K562 (cell line): ENCODE measurements around the gene SDK1. TPM values are rescaled to one million over a fixed set of nuclear protein-coding genes. Genes with fewer than 3 reads are reported as not detected.

ENCODE experiments used
- ATAC-seq: fragments of 200-7000 bp; cut with Tn5 transposase; 3 replicates; pipeline ENCODE4 v1.9.1; 2020; ENCODE audit warnings: moderate library complexity
- BruUV-seq: library from RNA; stranded (reverse); fragments of 400-500 nt; replicated peaks from 2 replicates; lab custom pipeline; 2021; lab: Mats Ljungman, UMichigan
- CTCF ChIA-PET: fragments of 300-600 bp; formaldehyde crosslinking; extraction: SDS; loops from one replicate; lab custom pipeline; 2021; ENCODE audit warnings: low intra/inter-chr PET ratio; lab: Yijun Ruan, JAX
- POLR2A ChIA-PET: fragments of 300-600, 350-650 bp; sonication (Branson Sonifier 250); formaldehyde crosslinking; extraction: SDS; loops from one replicate; lab custom pipeline; 2021; ENCODE audit warnings: antibody characterized with exemption, inconsistent platforms; lab: Yijun Ruan, JAX
- DNase-seq, 4 experiments: peaks; one replicate each; pipeline versions ENCODE4 v3.0.0 to v3.0.0-alpha.2; 2011 to 2018; ENCODE audit warnings: low spot score in 3 of 4, mixed read lengths in 3 of 4; ENCODE audit errors: extremely low read depth in 1 of 4
- FAIRE-seq: peaks from 2 replicates; lab custom pipeline; 2011; peaks lifted over from hg19 to GRCh38; lab: Jason Lieb, UNC
- H2AFZ ChIP-seq: 2 replicates; pipeline ENCODE4 v1.6.0; 2011; ENCODE audit warnings: low read depth, low read length, control low read depth, inconsistent platforms
- H3K27ac ChIP-seq: fragments of 200-600 bp; 3 replicates; pipeline ENCODE4 v1.8.0; 2011; ENCODE audit warnings: low read depth, mild to moderate bottlenecking, control low read depth, inconsistent platforms, low read length, moderate library complexity, mixed read lengths; ENCODE audit errors: extremely low read depth
- H3K27me3 ChIP-seq, 2 experiments: fragments of 300-600 bp in 1 of 2; 2 replicates in 1 of 2; 3 replicates in 1 of 2; pipeline versions ENCODE4 v1.6.0 to v1.8.0; 2011; ENCODE audit warnings: inconsistent platforms in 2 of 2, low read length in 2 of 2, mild to moderate bottlenecking in 1 of 2, mixed read lengths in 1 of 2, moderate library complexity in 1 of 2; ENCODE audit not compliant: control insufficient read depth in 2 of 2, insufficient read depth in 2 of 2
- H3K36me3 ChIP-seq: fragments of 300-600 bp; 3 replicates; pipeline ENCODE4 v1.8.0; 2011; ENCODE audit warnings: mild to moderate bottlenecking, low read length, inconsistent platforms; ENCODE audit not compliant: control insufficient read depth, insufficient read depth
- H3K4me1 ChIP-seq, 2 experiments: fragments of 200-600 bp in 1 of 2; replicated peaks in 1 of 2; 2 replicates in 1 of 2; 3 replicates in 1 of 2; pipeline versions ENCODE4 v1.5.1 to v1.8.0; 2011; ENCODE audit warnings: inconsistent platforms in 2 of 2, low read length in 2 of 2, mild to moderate bottlenecking in 1 of 2, mixed read lengths in 1 of 2, moderate library complexity in 1 of 2; ENCODE audit not compliant: control insufficient read depth in 2 of 2, insufficient read depth in 2 of 2
- H3K4me2 ChIP-seq: 2 replicates; pipeline ENCODE4 v1.6.1; 2011; ENCODE audit warnings: low read length, control low read depth, inconsistent platforms, mixed read lengths; ENCODE audit not compliant: insufficient read depth
- H3K4me3 ChIP-seq: fragments of 200-600 bp; sonication (generic), shearing (Covaris generic); 2 replicates; pipeline ENCODE4 v1.5.1; 2016; ENCODE audit warnings: control low read depth, inconsistent platforms
- H3K79me2 ChIP-seq: fragments of 200-600 bp; 3 replicates; pipeline ENCODE4 v1.8.0; 2011; ENCODE audit warnings: low read length, inconsistent platforms; ENCODE audit not compliant: control insufficient read depth, insufficient read depth
- H3K9ac ChIP-seq, 2 experiments: 2 replicates each; pipeline versions ENCODE4 v1.6.0 to v1.6.1; 2011; ENCODE audit warnings: low read depth in 2 of 2, low read length in 2 of 2, control low read depth in 1 of 2, inconsistent platforms in 1 of 2, mild to moderate bottlenecking in 1 of 2, mixed read lengths in 1 of 2; ENCODE audit not compliant: insufficient read depth in 1 of 2
- H3K9me1 ChIP-seq: one replicate; pipeline ENCODE4 v1.6.0; 2011; ENCODE audit warnings: inconsistent platforms, mild to moderate bottlenecking, low read length, moderate library complexity; ENCODE audit not compliant: control insufficient read depth, insufficient read depth
- H3K9me3 ChIP-seq: replicated peaks from 2 replicates; pipeline ENCODE4 v1.5.1; 2011; ENCODE audit warnings: low read depth, low read length, inconsistent platforms; ENCODE audit not compliant: control insufficient read depth, insufficient read depth
- H4K20me1 ChIP-seq: replicated peaks from 2 replicates; pipeline ENCODE4 v1.6.1; 2011; ENCODE audit warnings: low read length, inconsistent platforms, mixed read lengths; ENCODE audit not compliant: control insufficient read depth, insufficient read depth
- ETS2 ChIP-seq: IDR thresholded peaks from 2 replicates; pipeline ENCODE4 v1.6.1; 2016; ENCODE audit warnings: borderline replicate concordance, missing genetic modification characterization, mild to moderate bottlenecking, moderate library complexity, missing compliant biosample characterization; ENCODE audit not compliant: poor library complexity, severe bottlenecking
- MEIS2 ChIP-seq: fragments of 450-650 bp; IDR thresholded peaks from 2 replicates; pipeline ENCODE4 v1.6.1; 2014; ENCODE audit warnings: mild to moderate bottlenecking; ENCODE audit not compliant: partially characterized antibody
- PHF21A ChIP-seq: fragments of 450-650 bp; IDR thresholded peaks from 2 replicates; pipeline ENCODE4 v1.6.1; 2017; ENCODE audit warnings: low read depth, borderline replicate concordance
- PTRF ChIP-seq: fragments of 450-650 bp; IDR thresholded peaks from 2 replicates; pipeline ENCODE4 v1.6.1; 2016; ENCODE audit warnings: mild to moderate bottlenecking, missing genetic modification characterization, missing compliant biosample characterization
- SIN3B ChIP-seq: fragments of 450-650 bp; IDR thresholded peaks from 2 replicates; pipeline ENCODE4 v1.6.1; 2017; ENCODE audit warnings: low read depth, mild to moderate bottlenecking, moderate library complexity
- SLC30A9 ChIP-seq: fragments of 250-450 bp; sonication (Bioruptor Pico); IDR thresholded peaks from 2 replicates; pipeline ENCODE4 v1.8.0; 2022; ENCODE audit warnings: mild to moderate bottlenecking, moderate library complexity
- ZNF197 ChIP-seq: fragments of 200-800 bp; sonication (Bioruptor generic); IDR thresholded peaks from 2 replicates; pipeline ENCODE4 v1.6.1; 2016; ENCODE audit warnings: low read depth, missing genetic modification characterization, missing compliant biosample characterization
- ZNF324 ChIP-seq: fragments of 250-450 bp; sonication (Bioruptor Pico); IDR thresholded peaks from 2 replicates; pipeline ENCODE4 v1.4.0; 2020; ENCODE audit warnings: mild to moderate bottlenecking
- ZNF384 ChIP-seq: IDR thresholded peaks from 2 replicates; pipeline ENCODE4 v1.6.1; 2012; ENCODE audit warnings: low read depth, low read length, improper control_type of control experiment
- ZNF41 ChIP-seq: fragments of 250-450 bp; sonication (Bioruptor Pico); conservative IDR thresholded peaks from 2 replicates; pipeline ENCODE4 v1.4.0; 2020; ENCODE audit warnings: mild to moderate bottlenecking
- ZNF57 ChIP-seq: fragments of 450-650 bp; formaldehyde crosslinking; IDR thresholded peaks from 2 replicates; pipeline ENCODE4 v1.4.0; 2020; ENCODE audit warnings: mild to moderate bottlenecking, moderate library complexity
- WGBS: fragments of 100-300 bp; shearing (Covaris generic); methylation state at CpG from one replicate; pipeline ENCODE4 v1.1.6; 2016; ENCODE audit warnings: low coverage, mixed read lengths; ENCODE audit not compliant: insufficient coverage; ENCODE audit errors: missing lambda C conversion rate; 5-methylcytosine and 5-hydroxymethylcytosine counted together
- in situ Hi-C: fragments of 300-500 bp; cut with MboI; formaldehyde crosslinking; loops from 4 replicates; pipeline ENCODE4 v1.15.0; 2018; ENCODE audit warnings: inconsistent platforms, mixed read lengths
- intact Hi-C: fragments of 100-400 bp; cut with micrococcal nuclease; formaldehyde crosslinking; loops from 2 replicates; pipeline ENCODE4 v1.14.2; 2022
- polyA plus RNA-seq, 8 experiments: library from polyadenylated mRNA; depleted of rRNA in 4 of 8; stranded (reverse) in 5 of 8; unstranded in 3 of 8; fragments of >200 nt; fragmentation: Nextera tagmentation in 2 of 8; fragmentation: Illumina TruSeq in 1 of 8; extraction: Ambion mirVana in 2 of 8; extraction: Trizol in 1 of 8; gene quantifications; 2 replicates each; pipeline versions ENCODE4 v1.2.1 to v1.2.3, GENCODE V29; 2011 to 2014; ENCODE audit warnings: inconsistent platforms in 1 of 8, missing spikeins in 1 of 8
- total RNA-seq, 7 experiments: library from RNA; depleted of rRNA in 6 of 7; stranded (reverse); fragments of >200 nt in 6 of 7; fragmentation: Illumina TruSeq in 2 of 7; extraction: Trizol in 2 of 7; gene quantifications; 2 replicates each; pipeline versions ENCODE4 v1.2.1 to v1.2.3, GENCODE V29; 2011 to 2021; ENCODE audit warnings: low replicate concordance in 1 of 7

SDK1 gene
- total and polyA plus RNA-seq, 9 of the 15 experiments (the other 6 are each of a cell fraction or from before 2014, with no cell fraction given) = 0.16 TPM; not detected in 8

- DNase-seq = no peak
Observed at GRCh38 chr7:4162884-4163564, 862.0 kb downstream of the SDK1 start.

GRCh38 chr7:4163565-4164203 lies 862.6 kb downstream of the SDK1 start:
- FAIRE-seq (no peak), ATAC-seq (no peak), DNase-seq (no peak)
- H4K20me1 ChIP-seq = no peaks in the 10 kb centered on the region
- no peaks in the 10 kb centered on the region for H3K79me2 ChIP-seq
- peaks cover 9 to 72% of the 10 kb centered on the region in 2 experiments; a peak in 4 of 5 replicates for H3K27me3 ChIP-seq
- H3K4me1 ChIP-seq = no peaks in the 10 kb centered on the region; a peak in 1 of 5 replicates
- in situ Hi-C loops = no loop called here
- no peak overlapping the region for H3K4me3 ChIP-seq
- H3K4me2 ChIP-seq = no peak overlapping the region
- CTCF ChIA-PET = no interaction called here
- WGBS = under 1% methylated on average over 13 of the region's 13 CpGs
- no peaks in the 10 kb centered on the region for H3K9me1 ChIP-seq
- TF ChIP-seq ETS2 (tag) (no peak), ZNF324 (CRISPR knock-in tag) (no peak), ZNF57 (CRISPR knock-in tag) (no peak), MEIS2 (no peak), PTRF (tag) (no peak), ZNF197 (CRISPR knock-in tag) (no peak), SIN3B (no peak), SLC30A9 (CRISPR knock-in tag) (no peak)
- no TSS peak for BruUV-seq
- POLR2A ChIA-PET = no interaction called here
- no peak overlapping the region for H3K9ac ChIP-seq
- H2AFZ ChIP-seq = no peak overlapping the region
- H3K36me3 ChIP-seq = no peaks in the 10 kb centered on the region
- intact Hi-C loops = no loop called here
- no peaks in the 10 kb centered on the region for H3K9me3 ChIP-seq
- H3K27ac ChIP-seq = no peak overlapping the region

More at GRCh38 chr7:4162884-4163564, 862.0 kb downstream of the SDK1 start:
- ATAC-seq (no peak), FAIRE-seq (no peak)
- H3K4me3 ChIP-seq = no peak overlapping the region
- intact Hi-C loops = no loop called here
- no peak overlapping the region for H3K9ac ChIP-seq
- in situ Hi-C loops = no loop called here
- no peaks in the 10 kb centered on the region for H3K9me1 ChIP-seq
- TF ChIP-seq ZNF41 (CRISPR knock-in tag) = no peak
- TF ChIP-seq PHF21A = no peak
- TF ChIP-seq ZNF384 = no peak
- H3K9me3 ChIP-seq = no peaks in the 10 kb centered on the region
- 2% methylated on average over 13 of the region's 14 CpGs for WGBS
- H3K4me2 ChIP-seq = no peak overlapping the region
- ChIA-PET CTCF (no interaction called here), POLR2A (interaction anchor here (0.6 kb wide), 1 partner anchor 307 kb away, joined by 3 read pairs; no protein-coding TSS in a partner anchor)
- H3K27ac ChIP-seq = no peak overlapping the region
- H3K79me2 ChIP-seq = no peaks in the 10 kb centered on the region
- no peaks in the 10 kb centered on the region for H3K36me3 ChIP-seq
- BruUV-seq = no TSS peak
- H4K20me1 ChIP-seq = no peaks in the 10 kb centered on the region
- peaks cover 12 to 74% of the 10 kb centered on the region in 2 experiments; a peak in 4 of 5 replicates for H3K27me3 ChIP-seq
- no peaks in the 10 kb centered on the region; a peak in 1 of 5 replicates for H3K4me1 ChIP-seq
- no peak overlapping the region for H2AFZ ChIP-seq
